Measurements from ENCODE around the gene LRRC8D. TPM values are rescaled to one million over a fixed set of nuclear protein-coding genes. Genes with fewer than 3 reads are reported as not detected.

Gene LRRC8D
- total RNA-seq, 1 donor from 2014 or later: 22.2 TPM

- Histone ChIP-seq H3K36me3 (no peaks in the 10 kb centered on the region), H3K4me1 (no peaks in the 10 kb centered on the region), H3K9me3 (no peaks in the 10 kb centered on the region), H3K27ac (no peak overlapping the region), H3K4me3 (no peak overlapping the region), H3K27me3 (ENCODE audit: low read depth) (no peaks in the 10 kb centered on the region)
- intact Hi-C loops (cut with DNase I): no loop called here
- ATAC-seq (no peak), DNase-seq (no peak)
- TF ChIP-seq CTCF (IDR thresholded peaks at IDR 0.05): no peak
These were observed 123.3 kb downstream of the LRRC8D start for GRCh38 chr1:89943846-89944781.

GRCh38 chr1:89945852-89946476 lies 125.1 kb downstream of the LRRC8D start:
- no peak for TF ChIP-seq CTCF (IDR thresholded peaks at IDR 0.05)
- ATAC-seq (no peak), DNase-seq (no peak)
- Histone ChIP-seq H3K4me1 (no peaks in the 10 kb centered on the region), H3K9me3 (no peaks in the 10 kb centered on the region), H3K4me3 (no peak overlapping the region), H3K27me3 (ENCODE audit: low read depth) (no peaks in the 10 kb centered on the region), H3K36me3 (no peaks in the 10 kb centered on the region), H3K27ac (no peak overlapping the region)
- intact Hi-C loops (cut with DNase I): no loop called here

- H3K4me1 ChIP-seq: no peaks in the 10 kb centered on the region
- intact Hi-C loops (cut with DNase I): no loop called here
- no peak for DNase-seq
- no peaks in the 10 kb centered on the region for H3K36me3 ChIP-seq
- ATAC-seq: no peak
- H3K27ac ChIP-seq: no peak overlapping the region
- no peak overlapping the region for H3K4me3 ChIP-seq
- H3K27me3 ChIP-seq (ENCODE audit: low read depth): no peaks in the 10 kb centered on the region
- no peaks in the 10 kb centered on the region for H3K9me3 ChIP-seq
- TF ChIP-seq CTCF (IDR thresholded peaks at IDR 0.05): no peak
These were observed 125.7 kb downstream of the LRRC8D start for GRCh38 chr1:89946532-89946931.

- DNase-seq (no peak), ATAC-seq (no peak)
- intact Hi-C loops (cut with DNase I): no loop called here
- no peak overlapping the region for H3K27ac ChIP-seq
- H3K4me3 ChIP-seq: no peak overlapping the region
- H3K9me3 ChIP-seq: no peaks in the 10 kb centered on the region
- H3K4me1 ChIP-seq: peaks cover 7% of the 10 kb centered on the region
- H3K36me3 ChIP-seq: no peaks in the 10 kb centered on the region
- no peak for TF ChIP-seq CTCF (IDR thresholded peaks at IDR 0.05)
- no peaks in the 10 kb centered on the region for H3K27me3 ChIP-seq (ENCODE audit: low read depth)
These were observed 128.0 kb downstream of the LRRC8D start for GRCh38 chr1:89948722-89949345.

GRCh38 chr1:89949991-89950624 lies 129.3 kb downstream of the LRRC8D start:
- DNase-seq: no peak
- ATAC-seq: no peak
- intact Hi-C loops (cut with DNase I): no loop called here
- Histone ChIP-seq H3K27ac (no peak overlapping the region), H3K27me3 (ENCODE audit: low read depth) (no peaks in the 10 kb centered on the region), H3K4me1 (peaks cover 7% of the 10 kb centered on the region), H3K36me3 (no peaks in the 10 kb centered on the region), H3K9me3 (no peaks in the 10 kb centered on the region), H3K4me3 (no peak overlapping the region)
- TF ChIP-seq CTCF (IDR thresholded peaks at IDR 0.05): no peak

Data from lower lobe of right lung (tissue), 2 donors.